IMR-90 (cell line): ENCODE data around the gene CARS2.

Source experiments
- BHLHE40 ChIP-seq: fragments of 150-350 bp; IDR thresholded peaks from 2 replicates; pipeline ENCODE4 v1.6.1; 2016; ENCODE audit warnings: mild to moderate bottlenecking, low read depth, low read length
- FOS ChIP-seq: fragments of 150-350 bp; IDR thresholded peaks from 2 replicates; pipeline ENCODE4 v1.6.1; 2016; ENCODE audit warnings: low read depth, low read length
- POLR2A ChIP-seq: IDR thresholded peaks from 2 replicates; pipeline ENCODE4 v1.6.1; 2012; ENCODE audit warnings: mild to moderate bottlenecking, low read depth, low read length
- SMC3 ChIP-seq: fragments of 150-350 bp; IDR thresholded peaks from 2 replicates; pipeline ENCODE4 v1.6.1; 2016; ENCODE audit warnings: low read depth, mild to moderate bottlenecking, antibody characterized with exemption, low read length, moderate library complexity
- TF ChIP-seq, protein P1 (sequence below): conservative IDR thresholded peaks from 2 replicates; pipeline ENCODE4 v1.5.1; 2012; ENCODE audit warnings: mild to moderate bottlenecking, low read depth, low read length, improper control_type of control experiment
- TF ChIP-seq, protein P2 (sequence below): fragments of 150-350 bp; IDR thresholded peaks from 2 replicates; pipeline ENCODE4 v1.6.1; 2016; ENCODE audit warnings: low read depth, mild to moderate bottlenecking, low read length, moderate library complexity, borderline replicate concordance

DNA sequence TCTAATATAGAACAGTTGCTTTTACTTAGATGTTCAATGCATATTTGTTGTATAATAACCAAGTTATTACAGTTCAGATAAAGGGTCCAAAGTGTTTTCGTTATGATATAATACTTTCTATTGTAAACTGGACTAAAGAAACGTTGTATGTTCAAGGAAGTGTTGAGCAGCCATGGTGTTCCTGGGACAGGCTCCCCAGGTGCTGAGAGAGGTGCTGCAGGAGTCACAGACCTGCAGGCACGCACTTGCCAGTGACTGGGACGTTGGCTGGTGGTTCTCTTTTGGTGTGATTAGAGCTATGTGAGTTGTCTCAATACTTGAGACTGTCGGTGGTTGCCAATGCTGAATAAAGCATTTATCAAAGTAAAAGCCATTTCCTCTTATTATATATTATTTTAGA is 17.1 kb upstream of the CARS2 start:
- TF ChIP-seq SMC3 (no peak), POLR2A (no peak), BHLHE40 (no peak), FOS (no peak)
- TF ChIP-seq, protein P1, sequence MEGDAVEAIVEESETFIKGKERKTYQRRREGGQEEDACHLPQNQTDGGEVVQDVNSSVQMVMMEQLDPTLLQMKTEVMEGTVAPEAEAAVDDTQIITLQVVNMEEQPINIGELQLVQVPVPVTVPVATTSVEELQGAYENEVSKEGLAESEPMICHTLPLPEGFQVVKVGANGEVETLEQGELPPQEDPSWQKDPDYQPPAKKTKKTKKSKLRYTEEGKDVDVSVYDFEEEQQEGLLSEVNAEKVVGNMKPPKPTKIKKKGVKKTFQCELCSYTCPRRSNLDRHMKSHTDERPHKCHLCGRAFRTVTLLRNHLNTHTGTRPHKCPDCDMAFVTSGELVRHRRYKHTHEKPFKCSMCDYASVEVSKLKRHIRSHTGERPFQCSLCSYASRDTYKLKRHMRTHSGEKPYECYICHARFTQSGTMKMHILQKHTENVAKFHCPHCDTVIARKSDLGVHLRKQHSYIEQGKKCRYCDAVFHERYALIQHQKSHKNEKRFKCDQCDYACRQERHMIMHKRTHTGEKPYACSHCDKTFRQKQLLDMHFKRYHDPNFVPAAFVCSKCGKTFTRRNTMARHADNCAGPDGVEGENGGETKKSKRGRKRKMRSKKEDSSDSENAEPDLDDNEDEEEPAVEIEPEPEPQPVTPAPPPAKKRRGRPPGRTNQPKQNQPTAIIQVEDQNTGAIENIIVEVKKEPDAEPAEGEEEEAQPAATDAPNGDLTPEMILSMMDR, result no peak
- TF ChIP-seq, protein P2, sequence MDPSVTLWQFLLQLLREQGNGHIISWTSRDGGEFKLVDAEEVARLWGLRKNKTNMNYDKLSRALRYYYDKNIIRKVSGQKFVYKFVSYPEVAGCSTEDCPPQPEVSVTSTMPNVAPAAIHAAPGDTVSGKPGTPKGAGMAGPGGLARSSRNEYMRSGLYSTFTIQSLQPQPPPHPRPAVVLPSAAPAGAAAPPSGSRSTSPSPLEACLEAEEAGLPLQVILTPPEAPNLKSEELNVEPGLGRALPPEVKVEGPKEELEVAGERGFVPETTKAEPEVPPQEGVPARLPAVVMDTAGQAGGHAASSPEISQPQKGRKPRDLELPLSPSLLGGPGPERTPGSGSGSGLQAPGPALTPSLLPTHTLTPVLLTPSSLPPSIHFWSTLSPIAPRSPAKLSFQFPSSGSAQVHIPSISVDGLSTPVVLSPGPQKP, result no peak
